Left renal cortex interstitium (tissue), 4 donors: Measurements from ENCODE around the gene DDC. TPM values are rescaled to one million over a fixed set of nuclear protein-coding genes. Genes with fewer than 3 reads are reported as not detected.

Experiments
- DNase-seq, 4 donors: peaks; one replicate each; pipeline ENCODE4 v3.0.0-alpha.2; 2013; ENCODE audit warnings: low read depth in 4 of 4, low spot score in 2 of 4, missing footprints in 1 of 4
- polyA plus RNA-seq, 4 donors: library from polyadenylated mRNA; unstranded; fragments of 120-200 nt; gene quantifications; one replicate each; pipeline ENCODE4 v1.2.1, GENCODE V29; 2013; ENCODE audit not compliant: insufficient read length in 4 of 4

The DDC gene
- polyA plus RNA-seq, 4 donors = 64.0 to 88.1 (median 72.7) TPM

GRCh38 chr7:50421043-50421442, 144.2 kb downstream of the DDC start:
- no peak for DNase-seq

GRCh38 chr7:50418526-50419290, 146.5 kb downstream of the DDC start:
- DNase-seq = no peak

- DNase-seq = peak in 3 of 4 donors; percentile 37 to 69 (median 39)
Measured at GRCh38 chr7:50418086-50418515, 147.1 kb downstream of the DDC start.

GRCh38 chr7:50416527-50417182, 148.6 kb downstream of the DDC start:
- DNase-seq = no peak

GRCh38 chr7:50415844-50416364, 149.3 kb downstream of the DDC start:
- DNase-seq = no peak

GRCh38 chr7:50413561-50413960, 151.6 kb downstream of the DDC start:
- no peak for DNase-seq

- no peak for DNase-seq
Measured at GRCh38 chr7:50412973-50413372, 152.2 kb downstream of the DDC start.

- no peak for DNase-seq
Measured at GRCh38 chr7:50411332-50411731, 153.9 kb downstream of the DDC start.

- no peak for DNase-seq
Measured at GRCh38 chr7:50409856-50410745, 155.1 kb downstream of the DDC start.

Other genes with a start within 250 kb of the DDC start
- gene FIGNL1, start 115.1 kb downstream of the DDC start, polyA plus RNA-seq = 10 to 100 TPM; 24.2 to 36.9 (median 27.5) TPM
- 10 to 100 TPM; 25.7 to 47.8 (median 35.6) TPM for gene GRB10, start 217.5 kb upstream of the DDC start, polyA plus RNA-seq